HAP-1 (cell line): Measurements from ENCODE around the gene SLIT1.

Source experiments
- DNase-seq, 2 experiments: peaks; one replicate each; pipeline ENCODE4 v3.0.0-alpha.2; 2016 to 2020; ENCODE audit warnings: low spot score in 2 of 2
- H3K27me3 ChIP-seq: fragments of 250-450 bp; sonication (Bioruptor Pico); 2 replicates; pipeline ENCODE4 v1.5.1; 2020; ENCODE audit warnings: low read depth, mild to moderate bottlenecking, moderate library complexity
- H3K36me3 ChIP-seq: fragments of 250-450 bp; sonication (Bioruptor Pico); replicated peaks from 2 replicates; pipeline ENCODE4 v1.5.1; 2020; ENCODE audit warnings: mild to moderate bottlenecking
- H3K4me1 ChIP-seq: fragments of 250-450 bp; sonication (Bioruptor Pico); 2 replicates; pipeline ENCODE4 v1.5.1; 2020; ENCODE audit warnings: mild to moderate bottlenecking
- H3K4me3 ChIP-seq: fragments of 250-450 bp; sonication (Bioruptor Pico); 2 replicates; pipeline ENCODE4 v1.5.1; 2020; ENCODE audit warnings: mild to moderate bottlenecking, moderate library complexity
- H3K9me3 ChIP-seq: fragments of 250-450 bp; sonication (Bioruptor Pico); 2 replicates; pipeline ENCODE4 v1.5.1; 2020; ENCODE audit warnings: mild to moderate bottlenecking, moderate library complexity
- in situ Hi-C: fragments of 300-500 bp; cut with MboI; formaldehyde crosslinking; loops from 3 replicates; pipeline ENCODE4 v1.14.3; 2020; ENCODE audit warnings: low sequenced_read_pairs, inconsistent platforms, mixed read lengths

The SLIT1 gene

GRCh38 chr10:97195706-97196222 is 10.0 kb upstream of the SLIT1 start:
- Histone ChIP-seq H3K4me3 (peak overlapping the region; percentile 39), H3K36me3 (no peaks in the 10 kb centered on the region), H3K27me3 (peaks cover 5% of the 10 kb centered on the region; the same call in 1 of the 2 replicates), H3K9me3 (no peaks in the 10 kb centered on the region), H3K4me1 (no peaks in the 10 kb centered on the region)
- no peak for DNase-seq
- in situ Hi-C loops, result no loop called here

GRCh38 chr10:97192952-97193435 is 7.2 kb upstream of the SLIT1 start:
- no peak for DNase-seq
- Histone ChIP-seq H3K27me3 (no peaks in the 10 kb centered on the region), H3K9me3 (no peaks in the 10 kb centered on the region), H3K36me3 (no peaks in the 10 kb centered on the region), H3K4me1 (no peaks in the 10 kb centered on the region), H3K4me3 (no peak overlapping the region)
- in situ Hi-C loops, result no loop called here

- H3K9me3 ChIP-seq, result no peaks in the 10 kb centered on the region
- no peak overlapping the region for H3K4me3 ChIP-seq
- H3K27me3 ChIP-seq, result 0 out of 2 replicates have a peak, but pooled peaks cover 4% of the 10 kb centered on the region
- no peaks in the 10 kb centered on the region for H3K4me1 ChIP-seq
- H3K36me3 ChIP-seq, result no peaks in the 10 kb centered on the region
- in situ Hi-C loops, result no loop called here
- DNase-seq, result no peak
Observed at GRCh38 chr10:97190450-97190849, 4.7 kb upstream of the SLIT1 start.

GRCh38 chr10:97188261-97188711 is 2.5 kb upstream of the SLIT1 start:
- in situ Hi-C loops, result no loop called here
- 0 out of 2 replicates have a peak, but pooled peaks cover 3% of the 10 kb centered on the region for H3K4me1 ChIP-seq
- H3K4me3 ChIP-seq, result no peak overlapping the region
- no peaks in the 10 kb centered on the region for H3K36me3 ChIP-seq
- no peak for DNase-seq
- H3K9me3 ChIP-seq, result no peaks in the 10 kb centered on the region
- H3K27me3 ChIP-seq, result 0 out of 2 replicates have a peak, but pooled peaks cover 10% of the 10 kb centered on the region

- no peaks in the 10 kb centered on the region for H3K36me3 ChIP-seq
- 0 out of 2 replicates have a peak, but pooled peaks cover 3% of the 10 kb centered on the region for H3K4me1 ChIP-seq
- H3K9me3 ChIP-seq, result no peaks in the 10 kb centered on the region
- in situ Hi-C loops, result no loop called here
- H3K4me3 ChIP-seq, result no peak overlapping the region
- H3K27me3 ChIP-seq, result 0 out of 2 replicates have a peak, but pooled peaks cover 10% of the 10 kb centered on the region
- DNase-seq, result no peak
Observed at GRCh38 chr10:97186911-97187310, 1.2 kb upstream of the SLIT1 start.

GRCh38 chr10:97184971-97185325 is 811 bp downstream of the SLIT1 start:
- no peak for DNase-seq
- Histone ChIP-seq H3K4me3 (peak overlapping the region; percentile 30), H3K9me3 (no peaks in the 10 kb centered on the region), H3K36me3 (no peaks in the 10 kb centered on the region), H3K27me3 (peaks cover 10% of the 10 kb centered on the region; the same call in 1 of the 2 replicates), H3K4me1 (peaks cover 6% of the 10 kb centered on the region)
- in situ Hi-C loops, result no loop called here

- Histone ChIP-seq H3K9me3 (no peaks in the 10 kb centered on the region), H3K27me3 (peaks cover 18% of the 10 kb centered on the region)
- in situ Hi-C loops, result no loop called here
Observed at GRCh38 chr10:97183314-97183713, 2.4 kb downstream of the SLIT1 start.

GRCh38 chr10:97182288-97182990 is 3.3 kb downstream of the SLIT1 start:
- Histone ChIP-seq H3K4me1 (peaks cover 7% of the 10 kb centered on the region), H3K9me3 (no peaks in the 10 kb centered on the region), H3K36me3 (no peaks in the 10 kb centered on the region), H3K27me3 (peaks cover 22% of the 10 kb centered on the region), H3K4me3 (no peak overlapping the region)
- in situ Hi-C loops, result no loop called here
- DNase-seq, result no peak

More at GRCh38 chr10:97183314-97183713, 2.4 kb downstream of the SLIT1 start:
- Histone ChIP-seq H3K36me3 (no peaks in the 10 kb centered on the region), H3K4me3 (no peak overlapping the region), H3K4me1 (peaks cover 7% of the 10 kb centered on the region)
- no peak for DNase-seq

- H3K4me1 ChIP-seq, result peaks cover 7% of the 10 kb centered on the region
- H3K4me3 ChIP-seq, result no peak overlapping the region
- no peak for DNase-seq
- no peaks in the 10 kb centered on the region for H3K36me3 ChIP-seq
- H3K27me3 ChIP-seq, result peaks cover 19% of the 10 kb centered on the region
- no peaks in the 10 kb centered on the region for H3K9me3 ChIP-seq
- in situ Hi-C loops, result no loop called here
Observed at GRCh38 chr10:97180986-97181385, 4.8 kb downstream of the SLIT1 start.

- Histone ChIP-seq H3K4me1 (peaks cover 7% of the 10 kb centered on the region), H3K27me3 (peaks cover 17% of the 10 kb centered on the region), H3K9me3 (no peaks in the 10 kb centered on the region), H3K36me3 (no peaks in the 10 kb centered on the region), H3K4me3 (no peak overlapping the region)
- in situ Hi-C loops, result no loop called here
- DNase-seq, result no peak
Observed at GRCh38 chr10:97180363-97180755, 5.4 kb downstream of the SLIT1 start.

- in situ Hi-C loops, result no loop called here
- no peaks in the 10 kb centered on the region for H3K9me3 ChIP-seq
- peaks cover 12% of the 10 kb centered on the region for H3K27me3 ChIP-seq
- peaks cover 5% of the 10 kb centered on the region for H3K4me1 ChIP-seq
- no peaks in the 10 kb centered on the region for H3K36me3 ChIP-seq
- DNase-seq, result peak; percentile 62 to 78
- H3K4me3 ChIP-seq, result no peak overlapping the region
Observed at GRCh38 chr10:97179731-97180362, 5.9 kb downstream of the SLIT1 start.

GRCh38 chr10:97179311-97179710 is 6.4 kb downstream of the SLIT1 start:
- Histone ChIP-seq H3K27me3 (peaks cover 12% of the 10 kb centered on the region), H3K9me3 (no peaks in the 10 kb centered on the region), H3K4me3 (no peak overlapping the region), H3K4me1 (peaks cover 4% of the 10 kb centered on the region), H3K36me3 (no peaks in the 10 kb centered on the region)
- DNase-seq, result no peak
- in situ Hi-C loops, result no loop called here

GRCh38 chr10:97178074-97178473 is 7.7 kb downstream of the SLIT1 start:
- Histone ChIP-seq H3K9me3 (no peaks in the 10 kb centered on the region), H3K36me3 (no peaks in the 10 kb centered on the region), H3K4me1 (peaks cover 4% of the 10 kb centered on the region), H3K27me3 (peaks cover 12% of the 10 kb centered on the region), H3K4me3 (no peak overlapping the region)
- in situ Hi-C loops, result no loop called here
- DNase-seq, result no peak

- Histone ChIP-seq H3K36me3 (no peaks in the 10 kb centered on the region), H3K9me3 (no peaks in the 10 kb centered on the region), H3K4me1 (peaks cover 4% of the 10 kb centered on the region), H3K27me3 (peaks cover 12% of the 10 kb centered on the region), H3K4me3 (no peak overlapping the region)
- DNase-seq, result no peak
- in situ Hi-C loops, result no loop called here
Observed at GRCh38 chr10:97176226-97176625, 9.5 kb downstream of the SLIT1 start.
